ENCODE data around the gene EPB41L1.

Gene EPB41L1

DNA sequence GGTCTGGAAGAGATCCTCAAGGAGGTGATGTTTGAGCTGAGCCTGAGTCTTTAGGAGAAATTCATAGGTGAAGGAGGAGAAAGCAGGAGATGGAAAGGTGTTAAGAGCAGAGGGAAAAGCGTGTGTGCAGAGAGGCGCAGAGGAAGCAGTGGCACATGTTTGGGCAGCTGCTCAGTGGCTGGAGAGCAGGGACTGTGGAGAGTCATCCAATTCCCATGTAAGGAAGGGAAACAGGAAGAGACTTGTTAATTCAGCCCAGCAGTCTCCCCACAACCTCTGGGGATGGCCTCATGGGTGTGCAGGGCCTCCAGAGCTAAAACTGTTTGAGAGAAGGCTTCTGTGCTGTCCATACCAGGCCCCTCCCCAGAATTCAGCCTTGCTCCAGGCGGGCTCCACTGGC, 98.0 kb downstream of the EPB41L1 start:
- in situ Hi-C loops (cut with MboI; ENCODE audit: low sequenced_read_pairs) = no loop called here

DNA sequence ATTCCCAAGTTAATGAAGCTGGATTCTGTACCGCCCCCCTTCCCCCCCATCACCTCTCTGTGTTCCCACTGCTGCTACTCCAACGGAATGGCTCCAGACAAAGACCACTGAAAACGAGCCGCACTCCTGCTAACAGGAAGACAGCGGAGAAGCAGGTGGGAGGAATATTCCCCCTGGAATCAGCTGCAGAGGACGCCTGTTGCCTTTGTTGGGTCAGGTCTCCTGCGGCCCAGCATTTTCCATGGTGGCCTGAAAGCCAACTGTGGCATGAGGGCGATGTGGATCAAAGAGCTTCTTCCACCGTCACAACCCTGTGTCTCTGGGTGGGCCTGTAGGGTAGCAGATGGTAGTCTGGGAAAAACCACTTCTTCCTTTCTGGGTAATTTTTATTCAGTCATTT, 98.5 kb downstream of the EPB41L1 start:
- in situ Hi-C loops (cut with MboI; ENCODE audit: low sequenced_read_pairs) = no loop called here

DNA sequence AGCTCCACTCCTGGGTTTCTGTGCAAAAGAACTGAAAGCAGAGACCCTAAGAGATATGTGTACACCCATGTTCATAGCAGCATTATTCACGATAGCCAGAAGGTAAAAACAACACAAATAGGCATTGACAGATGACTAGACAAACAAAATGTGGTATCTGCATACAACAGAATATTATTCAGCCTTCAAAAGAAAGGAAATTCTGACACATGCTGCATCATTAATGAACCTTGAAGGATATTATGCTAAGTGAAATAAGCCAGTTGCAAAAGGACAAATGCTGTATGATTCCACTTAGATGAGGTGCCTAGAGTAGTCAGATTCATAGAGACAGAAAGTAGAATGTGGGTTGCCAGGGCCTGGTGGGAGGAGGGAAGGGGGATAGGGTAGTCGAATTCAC, 99.5 kb downstream of the EPB41L1 start:
- in situ Hi-C loops (cut with MboI; ENCODE audit: low sequenced_read_pairs) = no loop called here

DNA sequence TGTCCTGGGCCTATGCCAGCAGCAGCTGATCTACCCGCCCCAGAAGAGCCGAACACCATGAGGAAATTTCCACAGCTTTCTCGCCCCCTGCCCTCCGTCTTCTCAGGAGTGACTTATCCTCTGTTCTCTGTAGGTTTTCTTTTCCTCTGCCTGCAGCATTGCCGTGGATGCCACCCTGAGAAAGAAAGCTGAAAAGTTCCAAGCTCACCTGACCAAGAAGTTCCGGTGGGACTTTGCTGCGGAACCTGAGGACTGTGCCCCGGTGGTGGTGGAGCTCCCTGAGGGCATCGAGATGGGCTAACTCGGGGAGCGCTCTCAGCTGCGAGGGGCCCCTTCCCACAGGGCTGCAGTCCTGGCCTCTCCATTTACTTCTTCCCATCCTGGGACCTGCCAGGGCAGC, 100.9 kb downstream of the EPB41L1 start:
- in situ Hi-C loops (cut with MboI; ENCODE audit: low sequenced_read_pairs) = no loop called here

DNA sequence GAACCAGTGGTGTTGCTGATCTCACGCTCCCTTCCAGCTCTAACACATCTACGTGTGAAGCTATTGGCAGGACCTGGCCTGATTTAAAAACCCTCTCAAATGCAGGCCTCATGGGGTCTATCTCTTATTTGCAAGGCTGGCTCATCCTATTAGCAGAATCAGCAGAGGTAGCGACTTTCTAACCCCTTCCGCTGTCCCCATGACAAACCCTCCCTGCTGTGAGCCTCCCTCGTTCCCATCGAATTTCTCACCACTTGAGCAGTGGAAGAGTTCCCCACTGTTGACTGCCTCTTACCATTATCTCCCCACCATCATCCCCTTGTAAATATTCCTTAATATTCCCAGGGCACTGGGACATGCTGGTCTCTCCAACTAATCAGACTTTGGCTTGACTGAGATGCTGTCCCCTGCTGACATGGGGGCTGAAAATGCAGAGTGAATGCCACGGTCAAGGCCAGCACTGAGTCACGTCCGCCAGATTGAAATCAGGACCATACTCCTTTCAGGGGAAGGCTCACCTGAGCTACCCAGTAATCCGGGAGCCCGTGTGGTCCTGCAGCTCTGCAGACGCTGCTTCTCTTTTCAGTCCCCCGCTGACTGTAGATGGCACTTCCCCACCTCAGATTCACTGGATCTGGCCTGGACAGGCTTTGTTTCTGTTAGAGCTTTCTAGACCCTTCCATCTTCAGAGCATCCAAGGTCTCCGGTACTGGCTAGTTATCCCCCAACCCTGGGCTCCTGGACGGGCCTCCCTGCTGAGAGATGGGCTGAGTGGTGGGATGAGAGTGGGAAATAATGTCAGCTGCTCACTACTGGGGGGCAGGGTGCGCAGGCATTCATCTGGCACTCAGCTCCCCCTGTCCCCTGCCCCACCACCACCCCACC, 104.9 kb downstream of the EPB41L1 start:
- in situ Hi-C loops (cut with MboI; ENCODE audit: low sequenced_read_pairs) = no loop called here

DNA sequence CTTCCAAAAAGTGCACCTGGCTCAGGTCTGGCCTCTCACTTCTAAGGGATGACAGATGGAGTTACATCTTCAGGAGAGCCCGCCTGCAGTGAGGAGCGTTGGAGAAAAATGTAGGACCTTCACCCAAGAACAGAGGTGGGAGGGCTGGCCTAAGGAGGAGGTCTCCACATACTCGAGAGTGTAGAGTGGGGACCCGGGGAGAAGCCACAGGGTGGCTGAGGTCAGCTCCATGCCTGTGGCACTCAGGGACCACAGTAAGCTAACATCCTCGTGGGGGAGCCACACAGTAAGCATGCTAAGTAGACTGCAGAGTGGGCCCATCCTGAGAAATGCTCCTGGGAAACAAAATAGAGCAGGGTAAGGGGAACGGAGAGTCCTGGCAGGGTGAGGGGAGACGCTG, 105.8 kb downstream of the EPB41L1 start:
- in situ Hi-C loops (cut with MboI; ENCODE audit: low sequenced_read_pairs) = no loop called here

DNA sequence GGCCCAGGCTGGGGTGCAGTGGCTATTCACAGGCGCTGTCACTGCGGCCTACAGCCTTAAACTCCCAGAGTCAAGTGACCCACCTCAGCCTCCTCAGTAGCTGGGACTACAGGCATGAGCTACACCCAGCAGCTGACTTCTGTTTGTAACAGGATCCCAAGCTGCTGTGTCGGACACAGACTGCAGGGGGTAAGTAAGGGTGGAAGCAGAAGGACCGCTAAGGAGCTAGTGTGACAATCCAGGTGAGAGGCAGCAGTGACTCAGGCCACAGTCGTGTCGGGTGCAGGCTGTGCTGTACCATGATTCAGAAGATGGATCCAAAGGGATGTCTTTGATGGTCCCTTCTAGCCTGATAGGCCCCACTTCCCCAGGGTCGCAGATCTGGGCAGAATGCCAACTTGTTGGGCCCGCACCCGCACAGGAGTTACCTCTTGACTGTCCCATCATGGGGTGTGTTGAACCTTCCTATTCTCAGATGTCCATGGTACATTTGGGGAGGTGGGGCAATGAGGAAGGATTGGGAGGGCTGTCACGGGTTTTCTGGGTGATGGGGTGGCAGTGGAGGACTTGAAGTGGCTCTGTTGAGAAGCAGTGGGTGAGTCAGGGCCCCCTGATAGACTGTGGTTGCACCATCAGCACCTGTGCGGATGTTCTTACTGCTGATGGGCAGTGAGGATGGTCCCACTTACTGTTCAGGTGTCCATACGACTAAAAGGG, 107.0 kb downstream of the EPB41L1 start:
- in situ Hi-C loops (cut with MboI; ENCODE audit: low sequenced_read_pairs) = no loop called here

DNA sequence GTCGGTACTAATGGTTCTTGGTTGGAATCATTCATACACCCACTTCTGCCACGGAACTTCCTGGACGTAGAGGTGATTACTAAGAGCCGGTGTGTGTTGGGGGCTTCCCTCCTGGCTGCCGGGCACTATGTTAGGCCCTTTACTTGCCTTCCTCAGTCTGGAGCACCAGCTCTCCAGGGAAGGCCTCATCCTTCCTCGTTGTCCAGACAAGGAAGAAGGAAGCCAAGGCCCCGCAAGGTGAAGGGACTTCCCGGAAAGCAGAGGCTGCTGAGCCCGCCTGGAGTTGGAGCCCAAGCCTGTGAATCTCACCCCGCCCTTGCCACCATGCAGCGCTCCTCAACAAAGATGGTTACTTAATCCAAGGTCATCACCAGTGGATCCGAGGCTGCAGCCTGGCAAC, 107.9 kb downstream of the EPB41L1 start:
- in situ Hi-C loops (cut with MboI; ENCODE audit: low sequenced_read_pairs) = no loop called here

DNA sequence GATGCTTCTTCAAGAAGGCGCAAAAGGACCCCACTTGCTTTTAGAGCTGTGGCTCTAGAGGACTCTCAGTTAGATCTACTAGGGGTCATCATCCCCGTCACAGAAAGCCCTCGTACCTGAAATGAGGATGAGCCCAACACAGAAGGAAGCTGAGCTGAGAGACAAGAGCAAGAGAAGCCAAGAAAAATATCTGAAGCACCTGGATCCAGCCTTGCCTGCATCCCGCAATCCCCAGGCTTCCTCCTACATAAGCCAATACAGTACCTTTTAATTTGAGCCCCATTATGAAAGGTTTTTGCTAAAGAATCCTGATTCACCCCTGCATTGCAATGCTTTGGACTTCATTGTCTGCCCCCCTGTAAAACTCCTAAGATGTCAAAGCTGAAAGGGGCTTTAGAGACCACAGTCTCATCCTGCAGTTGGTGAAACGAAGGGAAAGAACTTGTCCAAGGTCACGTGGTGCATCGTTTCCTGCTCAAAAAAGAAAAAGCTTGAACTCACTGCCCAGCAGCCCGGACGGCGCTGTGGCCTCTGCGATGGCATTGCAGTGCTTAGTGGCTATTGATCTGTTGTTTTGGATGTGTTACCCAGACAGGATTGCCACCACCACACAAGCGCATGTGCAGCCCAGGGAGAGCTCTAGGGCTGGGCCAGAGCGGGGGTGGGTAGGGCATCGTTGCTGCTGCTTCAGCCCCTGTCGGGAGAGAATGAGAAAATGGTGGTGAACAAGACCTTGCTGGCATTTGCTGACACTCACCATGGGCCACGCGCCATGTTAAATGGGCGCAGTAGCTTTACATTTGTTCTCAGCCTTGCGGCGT, 110.1 kb downstream of the EPB41L1 start:
- in situ Hi-C loops (cut with MboI; ENCODE audit: low sequenced_read_pairs) = no loop called here

DNA sequence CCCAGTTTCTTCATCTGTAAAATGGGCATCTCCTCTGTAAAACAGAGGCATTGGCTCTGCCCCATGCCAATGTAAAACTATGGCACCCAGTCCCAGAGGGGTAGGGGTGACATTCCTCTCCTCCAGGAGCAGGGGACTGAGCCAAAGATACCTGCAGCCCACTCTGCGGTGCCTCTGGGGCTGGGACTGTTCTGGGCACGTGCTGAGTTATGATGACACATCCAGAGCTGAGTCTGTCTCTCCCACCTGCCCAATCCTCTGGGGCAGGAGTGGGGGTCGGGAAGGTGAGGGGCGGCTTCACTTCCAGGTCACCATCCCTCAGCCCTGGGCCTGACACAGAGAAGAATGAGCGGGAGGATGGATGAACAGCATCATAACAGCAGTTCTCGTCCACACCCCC, 111.6 kb downstream of the EPB41L1 start:
- in situ Hi-C loops (cut with MboI; ENCODE audit: low sequenced_read_pairs) = no loop called here

DNA sequence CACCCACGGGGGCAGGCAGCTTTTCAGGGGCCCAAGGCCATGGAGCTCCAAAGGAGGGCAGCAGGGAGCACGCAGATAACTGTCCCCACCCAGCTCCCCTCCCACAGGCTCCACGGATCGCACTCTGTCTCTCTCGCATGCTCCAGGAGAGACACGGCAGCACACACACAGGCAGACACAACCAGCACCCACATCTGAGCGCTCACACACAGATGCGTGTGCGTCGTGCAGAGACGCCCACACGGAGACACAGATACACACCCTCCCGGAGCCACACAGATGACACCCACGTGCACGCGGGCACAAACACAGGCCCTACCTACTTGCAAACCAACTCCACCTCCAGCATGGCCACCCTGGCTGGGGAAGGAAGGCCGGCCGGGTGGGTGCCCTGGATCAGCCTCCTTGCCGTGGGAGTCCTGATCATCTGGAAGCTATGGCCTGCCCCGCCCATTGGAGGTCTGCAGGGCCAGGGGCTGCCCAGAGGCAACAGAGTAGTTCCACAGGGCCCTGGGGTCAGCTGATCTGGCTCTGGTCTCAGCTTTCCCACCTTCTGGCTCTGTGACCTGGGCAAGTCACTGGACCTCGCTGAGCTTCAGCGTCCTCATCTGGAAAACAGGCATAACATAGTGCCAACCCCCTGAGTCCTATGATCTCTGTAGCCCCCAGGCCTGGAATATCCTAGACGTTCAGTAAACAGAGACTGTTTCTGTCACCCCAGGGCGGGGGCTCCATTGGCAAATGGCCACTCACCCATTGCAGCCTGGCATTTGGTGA, 113.3 kb downstream of the EPB41L1 start:
- in situ Hi-C loops (cut with MboI; ENCODE audit: low sequenced_read_pairs) = no loop called here

DNA sequence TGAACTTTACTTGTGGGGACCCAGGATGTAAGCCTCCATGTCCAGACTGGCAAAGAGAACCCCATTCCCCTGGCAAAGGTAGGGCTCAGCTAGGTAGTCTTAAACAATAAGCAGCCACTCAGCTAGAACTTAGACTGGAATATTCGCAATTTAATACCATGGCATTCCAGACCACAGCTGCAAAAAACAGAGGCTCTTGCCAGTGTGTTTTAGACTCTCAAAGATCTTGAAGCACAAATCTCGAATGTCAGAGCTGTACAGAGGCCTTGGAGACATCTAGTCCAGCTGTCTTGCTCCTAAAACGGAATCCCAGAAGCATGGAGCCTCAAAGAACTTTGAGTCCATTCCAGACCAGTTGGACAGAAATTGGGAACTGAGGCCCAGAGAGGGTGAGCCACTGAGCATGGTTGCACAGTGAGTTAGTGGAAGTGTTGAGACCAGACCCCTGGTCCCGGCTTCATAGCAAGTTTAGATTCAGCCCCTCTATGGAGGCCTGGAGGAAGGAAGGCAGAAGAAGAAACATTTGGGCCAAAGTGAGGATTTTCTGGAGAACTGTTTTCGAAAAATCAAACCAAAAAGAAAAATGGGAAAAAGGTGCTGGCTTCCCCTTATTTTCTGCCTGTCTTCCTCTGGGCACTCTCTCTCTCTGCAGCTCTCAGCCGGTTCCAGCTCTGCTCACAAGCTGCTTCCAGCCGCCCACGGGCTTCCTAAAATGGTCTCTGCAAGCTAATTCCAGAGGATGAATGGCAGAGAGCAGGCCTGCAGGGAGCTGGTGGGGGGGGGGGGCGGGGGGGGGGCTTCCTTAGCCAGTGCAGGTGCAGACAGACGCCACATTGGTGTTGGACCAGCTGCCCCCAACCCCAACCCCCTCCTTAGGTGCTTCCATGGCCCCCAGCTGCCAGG, 114.2 kb downstream of the EPB41L1 start:
- in situ Hi-C loops (cut with MboI; ENCODE audit: low sequenced_read_pairs) = no loop called here

DNA sequence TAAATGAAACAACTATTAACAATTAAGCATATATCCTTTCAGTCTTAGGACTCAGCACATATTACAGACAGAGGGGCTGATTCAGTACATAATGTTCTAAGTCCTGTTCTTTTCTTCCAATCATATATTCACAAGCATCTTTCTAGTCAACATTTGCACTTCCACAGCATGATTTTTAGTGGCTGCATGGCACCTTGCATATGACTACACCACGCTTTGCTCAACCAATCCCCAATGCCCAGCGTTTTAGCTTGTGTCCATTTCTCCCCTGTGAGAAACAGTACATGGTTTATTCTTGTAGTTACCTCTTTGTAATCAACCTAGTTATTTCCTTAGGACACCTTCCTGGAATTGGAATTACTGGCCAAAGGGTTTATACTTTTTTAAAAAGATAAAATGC, 115.0 kb downstream of the EPB41L1 start:
- in situ Hi-C loops (cut with MboI; ENCODE audit: low sequenced_read_pairs) = no loop called here

DNA sequence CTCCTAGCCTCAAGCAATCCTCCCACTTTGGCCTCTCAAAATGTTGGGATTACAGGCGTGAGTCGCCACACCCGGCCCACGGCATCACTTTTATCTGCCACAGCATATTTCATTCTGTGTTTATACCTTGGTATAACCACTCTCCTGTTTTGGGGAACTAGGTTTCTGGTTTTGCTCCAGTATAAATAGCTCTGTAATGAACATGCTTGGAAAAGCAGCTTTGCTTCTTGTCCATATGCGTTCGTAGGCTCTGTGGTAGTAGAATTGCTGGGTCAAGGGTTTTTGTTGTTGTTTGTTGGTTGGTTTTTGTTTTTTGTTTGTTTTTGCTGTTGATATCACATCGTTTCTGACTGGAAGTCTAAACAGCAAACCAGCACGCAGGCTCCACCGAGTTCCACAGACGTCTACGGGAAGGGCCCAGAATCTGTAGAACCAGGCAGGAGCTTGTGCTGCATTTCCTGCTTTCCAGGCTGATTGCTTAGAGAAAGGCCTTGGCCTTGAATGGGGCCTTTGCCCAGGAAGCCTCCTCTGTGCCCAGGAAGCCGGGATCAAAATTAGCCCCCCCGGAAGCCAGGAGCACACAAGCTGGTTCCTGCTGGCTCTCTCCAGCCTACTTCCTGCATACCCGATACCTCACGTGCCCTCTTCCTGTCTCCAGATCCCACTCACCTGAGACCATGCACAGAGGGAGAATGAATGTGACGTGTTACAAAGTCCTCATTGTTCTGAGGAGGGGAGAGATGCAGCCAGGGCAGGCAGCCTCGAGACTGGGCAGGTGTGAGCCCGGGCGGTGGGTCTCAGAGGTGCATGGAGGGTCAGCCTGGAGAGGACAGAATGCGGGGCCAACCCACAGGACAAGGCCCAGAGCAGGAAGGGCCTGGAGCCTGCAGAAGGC, 116.5 kb downstream of the EPB41L1 start:
- in situ Hi-C loops (cut with MboI; ENCODE audit: low sequenced_read_pairs) = no loop called here

DNA sequence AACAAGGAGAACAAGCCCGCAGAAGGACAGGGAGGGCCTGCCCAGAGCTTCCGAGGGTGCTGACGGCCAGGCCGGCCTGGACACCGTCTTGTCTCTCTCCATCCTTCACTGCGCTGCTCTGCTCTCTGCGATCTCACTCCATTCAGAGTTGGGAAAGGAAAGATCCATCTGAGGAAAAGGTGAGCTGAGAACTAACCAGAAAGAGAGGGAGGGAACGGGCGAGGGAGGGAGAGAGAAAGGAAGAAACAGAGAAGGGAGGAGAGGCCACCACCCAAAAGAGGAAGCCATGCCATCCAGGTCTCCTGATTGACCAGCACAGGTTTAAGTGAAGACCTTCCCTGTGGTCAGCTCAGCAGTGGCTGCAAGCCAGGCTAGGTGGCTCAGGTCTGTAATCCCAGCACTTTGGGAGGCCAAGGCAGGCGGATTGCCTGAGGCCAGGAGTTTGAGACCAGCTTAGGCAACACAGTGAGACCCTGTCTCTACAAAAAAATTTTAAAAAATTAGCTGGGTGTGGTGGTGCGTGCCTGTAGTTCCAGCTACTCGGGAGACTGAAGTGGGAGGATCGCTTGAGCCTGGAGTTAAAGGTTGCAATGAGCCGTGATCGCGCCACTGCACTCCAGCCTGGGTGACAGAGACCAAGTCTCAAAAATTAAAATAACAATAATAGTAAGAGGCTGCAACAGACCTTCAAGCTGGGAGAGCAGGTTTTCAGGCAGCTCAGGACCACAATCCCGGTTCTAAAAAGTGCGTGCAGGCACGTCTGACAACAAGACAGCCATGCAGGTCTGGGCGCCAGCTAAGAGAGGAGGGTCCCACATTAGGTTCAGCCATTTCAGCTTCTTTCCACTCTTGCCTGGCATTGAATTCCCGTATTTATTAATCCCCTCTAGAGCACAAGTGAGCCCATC, 117.4 kb downstream of the EPB41L1 start:
- in situ Hi-C loops (cut with MboI; ENCODE audit: low sequenced_read_pairs) = no loop called here

DNA sequence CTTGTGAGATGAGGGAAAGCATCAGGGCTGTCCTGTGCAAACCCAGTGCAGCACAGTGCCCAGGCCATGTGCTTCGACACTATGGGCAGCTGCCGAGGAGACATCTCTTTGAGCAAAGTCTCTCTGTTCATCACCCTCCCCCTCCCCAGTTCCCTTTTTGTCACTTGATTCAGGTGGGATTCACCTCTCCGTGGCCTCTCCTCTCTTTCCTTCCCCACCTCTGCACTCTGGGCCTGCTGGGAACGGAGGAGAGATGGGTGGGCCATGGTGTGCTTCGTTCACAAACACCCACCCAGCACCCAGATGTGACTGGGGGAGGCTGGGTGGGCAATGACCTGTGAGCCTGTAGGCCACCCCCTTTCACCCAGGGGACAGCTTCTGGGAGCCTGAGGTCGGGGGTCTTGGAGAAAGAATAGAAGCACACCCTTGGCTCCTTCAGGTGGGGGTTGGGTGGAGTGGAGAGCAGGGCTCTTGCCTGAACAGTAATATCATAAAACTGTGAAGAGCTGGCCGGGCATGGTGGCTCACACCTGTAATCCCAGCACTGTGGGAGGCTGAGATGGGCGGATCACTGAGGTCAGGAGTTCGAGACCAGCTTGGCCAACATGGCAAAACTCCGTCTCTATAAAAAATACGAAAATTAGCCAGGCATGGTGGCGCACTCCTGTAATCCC, 118.1 kb downstream of the EPB41L1 start:
- in situ Hi-C loops (cut with MboI; ENCODE audit: low sequenced_read_pairs) = no loop called here

Data from HL-60/S4 treated with retinoic acid at 250 ng/mL for 4 days and 3 days (cell line).